ENCODE data around the gene EPM2AIP1.

EPM2AIP1 gene

GRCh38 chr3:37031096-37031682 is 38.3 kb upstream of the EPM2AIP1 start:
- no peak for TF ChIP-seq CTCF (IDR thresholded peaks at IDR 0.05; ENCODE audit: low read depth, low read length, missing control alignments)
- no peak for DNase-seq (ENCODE audit: low read depth)
- H3K4me3 ChIP-seq (ENCODE audit: low read depth, low read length) = no peak overlapping the region

- no peak for DNase-seq (ENCODE audit: low read depth)
- no peak for TF ChIP-seq CTCF (IDR thresholded peaks at IDR 0.05; ENCODE audit: low read depth, low read length, missing control alignments)
Observed at GRCh38 chr3:37030588-37030987, 37.7 kb upstream of the EPM2AIP1 start.

GRCh38 chr3:37029516-37030163 is 36.7 kb upstream of the EPM2AIP1 start:
- no peak for DNase-seq (ENCODE audit: low read depth)
- TF ChIP-seq CTCF (IDR thresholded peaks at IDR 0.05; ENCODE audit: low read depth, low read length, missing control alignments) = no peak
- no peak overlapping the region for H3K4me3 ChIP-seq (ENCODE audit: low read depth, low read length)

More at GRCh38 chr3:37030588-37030987, 37.7 kb upstream of the EPM2AIP1 start:
- H3K4me3 ChIP-seq (ENCODE audit: low read depth, low read length) = no peak overlapping the region

- TF ChIP-seq CTCF (IDR thresholded peaks at IDR 0.05; ENCODE audit: low read depth, low read length, missing control alignments) = no peak
- no peak for DNase-seq (ENCODE audit: low read depth)
- H3K4me3 ChIP-seq (ENCODE audit: low read depth, low read length) = no peak overlapping the region
Observed at GRCh38 chr3:37029111-37029510, 36.2 kb upstream of the EPM2AIP1 start.

GRCh38 chr3:37028329-37028728 is 35.4 kb upstream of the EPM2AIP1 start:
- TF ChIP-seq CTCF (IDR thresholded peaks at IDR 0.05; ENCODE audit: low read depth, low read length, missing control alignments) = no peak
- DNase-seq (ENCODE audit: low read depth) = no peak
- no peak overlapping the region for H3K4me3 ChIP-seq (ENCODE audit: low read depth, low read length)

- DNase-seq (ENCODE audit: low read depth) = no peak
- no peak overlapping the region for H3K4me3 ChIP-seq (ENCODE audit: low read depth, low read length)
- no peak for TF ChIP-seq CTCF (IDR thresholded peaks at IDR 0.05; ENCODE audit: low read depth, low read length, missing control alignments)
Observed at GRCh38 chr3:37026851-37027250, 33.9 kb upstream of the EPM2AIP1 start.
